GM21529 (cell line): ENCODE data around the gene NYNRIN.

Experiments
- ATAC-seq: cut with Tn5 transposase; IDR thresholded peaks from one replicate; pipeline ENCODE4 v1.9.1; 2021; ENCODE audit not compliant: unreplicated experiment

Gene NYNRIN

GRCh38 chr14:24430143-24430681 lies 31.4 kb downstream of the NYNRIN start:
- ATAC-seq: peak; percentile 58

DNA sequence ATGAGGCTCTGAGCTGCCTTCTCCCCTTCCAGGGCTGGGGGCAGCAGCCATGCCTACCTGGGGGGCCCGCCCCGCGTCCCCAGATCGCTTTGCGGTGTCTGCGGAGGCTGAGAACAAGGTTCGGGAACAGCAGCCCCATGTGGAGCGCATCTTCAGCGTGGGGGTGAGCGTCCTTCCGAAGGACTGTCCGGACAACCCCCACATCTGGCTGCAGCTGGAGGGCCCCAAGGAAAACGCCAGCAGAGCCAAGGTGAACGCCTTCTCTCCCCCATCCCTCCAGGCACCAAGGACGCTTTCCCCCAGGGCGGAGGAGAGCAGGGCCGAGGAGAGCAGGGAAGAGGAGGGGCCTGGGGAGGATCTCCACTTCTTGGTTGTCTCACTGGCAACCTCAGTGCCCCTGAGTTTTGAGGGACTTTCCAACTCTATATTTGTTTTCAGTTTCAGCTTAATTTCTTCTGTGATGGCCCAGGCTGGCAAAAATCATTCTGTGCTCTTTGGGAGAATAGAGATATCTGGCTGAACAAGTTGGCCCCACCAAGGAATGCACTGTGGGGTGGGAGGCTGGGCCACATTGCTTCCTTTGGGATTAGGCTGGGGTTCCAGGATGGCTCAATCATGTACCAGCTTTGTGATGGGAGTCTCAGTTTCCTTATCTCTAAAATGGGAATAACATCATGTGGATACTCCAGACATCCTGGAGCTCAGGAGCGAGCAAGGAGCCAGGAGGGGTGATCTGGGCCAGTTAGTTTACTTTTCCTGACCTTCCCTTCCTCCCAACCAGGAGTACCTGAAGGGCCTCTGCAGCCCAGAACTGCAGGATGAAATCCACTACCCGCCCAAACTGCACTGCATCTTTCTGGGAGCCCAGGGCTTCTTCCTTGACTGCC lies 32.1 kb downstream of the NYNRIN start:
- ATAC-seq: peak; percentile 41

GRCh38 chr14:24431569-24432258 lies 32.9 kb downstream of the NYNRIN start:
- peak; percentile 49 for ATAC-seq

DNA sequence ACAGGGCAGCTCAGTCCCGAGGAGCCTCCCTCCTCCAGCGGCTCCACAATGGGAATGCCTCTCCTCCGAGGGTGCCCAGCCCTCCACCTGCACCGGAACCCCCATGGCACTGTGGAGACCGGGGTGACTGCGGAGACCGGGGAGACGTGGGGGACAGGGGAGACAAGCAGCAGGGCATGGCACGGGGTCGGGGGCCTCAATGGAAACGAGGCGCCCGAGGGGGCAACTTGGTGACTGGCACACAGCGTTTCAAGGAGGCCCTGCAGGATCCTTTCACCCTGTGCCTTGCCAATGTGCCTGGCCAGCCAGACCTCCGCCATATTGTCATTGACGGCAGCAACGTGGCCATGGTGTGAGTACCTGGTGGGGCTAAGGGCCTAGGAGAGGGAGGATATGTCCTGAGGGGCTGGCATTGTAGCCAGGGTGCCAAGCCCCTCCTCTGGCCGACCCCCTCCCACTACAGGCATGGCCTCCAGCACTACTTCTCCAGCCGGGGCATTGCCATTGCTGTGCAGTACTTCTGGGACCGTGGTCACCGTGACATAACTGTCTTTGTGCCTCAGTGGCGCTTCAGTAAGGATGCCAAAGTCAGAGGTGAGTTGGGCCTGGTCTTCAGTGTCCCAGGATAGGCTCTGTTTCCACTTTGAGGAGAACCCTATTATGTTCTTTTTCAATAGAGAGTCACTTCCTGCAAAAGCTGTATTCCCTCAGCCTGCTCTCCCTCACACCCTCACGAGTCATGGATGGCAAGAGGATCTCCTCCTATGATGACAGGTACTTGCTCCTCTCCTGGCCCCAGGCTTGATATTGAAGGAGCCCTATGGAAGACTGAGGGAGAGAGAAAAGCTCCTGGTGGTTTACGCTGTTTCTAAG lies 33.7 kb downstream of the NYNRIN start:
- no peak for ATAC-seq

DNA sequence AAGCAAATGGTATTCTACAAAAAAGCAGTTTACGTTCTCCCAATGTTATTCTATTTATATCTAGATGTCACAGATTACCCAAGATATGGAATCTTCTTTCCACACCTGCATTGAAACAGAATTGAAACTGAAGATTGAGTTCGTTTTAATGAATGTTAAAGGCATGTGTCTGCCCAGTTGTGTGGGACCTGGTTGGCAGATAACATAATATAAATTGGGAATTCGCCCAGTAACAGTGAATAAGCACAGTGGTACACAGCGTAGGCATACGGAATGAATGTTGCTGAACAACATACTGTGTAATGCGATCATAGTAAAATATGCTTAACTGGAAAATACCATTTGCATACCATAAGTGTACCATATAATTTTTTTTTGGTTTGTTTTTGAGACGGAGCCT lies 35.2 kb downstream of the NYNRIN start:
- ATAC-seq: no peak

- no peak for ATAC-seq
These were observed 35.9 kb downstream of the NYNRIN start for GRCh38 chr14:24434676-24435075.

DNA sequence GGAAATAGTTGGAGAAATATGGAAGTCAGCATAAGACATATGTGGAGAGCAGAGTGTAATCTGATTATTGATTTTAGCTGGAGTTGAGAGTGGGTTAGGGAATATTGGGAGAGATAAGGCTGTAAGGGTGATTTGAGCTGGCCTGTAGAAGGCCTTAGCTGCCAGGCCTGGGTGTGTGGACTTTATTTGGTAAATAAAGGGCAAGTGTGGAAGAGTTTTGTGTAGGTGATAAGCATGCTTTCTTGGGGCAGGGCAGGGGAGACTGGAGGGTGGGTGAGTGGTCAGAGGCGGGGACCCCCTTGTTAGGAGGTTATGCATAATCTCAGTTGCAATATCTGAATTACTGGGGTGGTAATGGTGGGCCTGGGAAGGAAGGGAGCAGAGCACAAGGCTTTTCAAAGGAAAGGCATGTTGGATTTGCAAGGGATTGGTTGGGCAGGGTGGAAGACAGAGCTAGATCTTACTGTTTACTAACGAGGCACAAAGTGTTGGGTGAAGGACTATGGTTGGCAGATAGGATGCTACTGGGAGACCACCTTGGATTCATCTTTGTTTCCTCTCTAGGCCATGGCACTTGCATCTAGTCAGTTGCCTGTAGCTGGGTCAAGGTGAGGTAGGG lies 36.5 kb downstream of the NYNRIN start:
- ATAC-seq: no peak

GRCh38 chr14:24435998-24436354 lies 37.2 kb downstream of the NYNRIN start:
- no peak for ATAC-seq

- ATAC-seq: no peak
These were observed 37.7 kb downstream of the NYNRIN start for GRCh38 chr14:24436355-24437019.

DNA sequence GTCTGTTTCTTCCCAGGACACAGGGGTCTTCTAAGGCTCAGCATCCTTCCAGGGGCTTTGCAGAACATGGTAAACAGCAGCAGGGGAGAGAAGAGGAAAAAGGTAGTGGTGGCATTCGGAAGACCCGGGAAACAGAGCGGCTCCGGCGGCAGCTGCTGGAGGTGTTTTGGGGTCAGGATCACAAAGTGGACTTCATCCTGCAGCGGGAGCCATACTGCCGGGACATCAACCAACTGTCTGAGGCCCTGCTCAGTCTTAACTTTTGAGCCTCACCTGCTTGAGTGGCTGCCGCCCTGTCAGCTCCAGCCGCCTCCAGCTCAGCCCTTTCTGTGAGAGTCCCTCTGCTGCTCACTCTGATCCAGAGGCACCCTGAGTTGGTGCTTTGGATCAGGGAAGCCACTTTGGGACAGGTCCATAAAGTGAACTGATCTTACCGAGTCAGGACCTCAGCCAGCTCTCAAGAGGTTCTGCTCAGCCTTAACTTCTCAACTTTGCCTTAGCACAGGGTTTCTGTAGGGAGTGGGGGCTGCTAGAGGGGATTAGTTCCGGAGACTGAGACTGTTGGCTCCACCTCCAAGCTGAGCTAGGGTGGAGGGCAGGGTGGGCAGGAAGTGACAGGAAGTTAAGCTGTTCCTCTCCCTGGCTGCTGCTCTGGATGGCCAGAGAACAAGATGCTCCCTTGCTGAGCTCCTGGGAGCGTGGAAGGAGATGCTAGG lies 38.4 kb downstream of the NYNRIN start:
- ATAC-seq: no peak

DNA sequence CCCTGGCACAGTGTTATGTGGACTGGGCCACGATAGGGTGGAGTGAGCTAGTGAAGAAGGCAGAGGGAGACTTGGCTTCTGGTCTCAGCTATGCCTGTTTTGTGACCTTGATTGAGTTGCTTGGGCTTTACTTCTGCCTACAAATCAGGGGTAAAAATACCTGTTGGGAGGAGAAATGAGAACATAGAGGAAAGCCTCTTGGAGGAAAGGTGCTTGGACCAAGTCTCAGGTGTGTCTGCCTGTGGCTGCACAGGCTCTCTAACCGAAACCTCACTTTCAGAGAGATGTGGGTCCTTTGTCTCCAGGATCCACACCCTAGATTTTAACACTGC lies 38.9 kb downstream of the NYNRIN start:
- no peak for ATAC-seq

DNA sequence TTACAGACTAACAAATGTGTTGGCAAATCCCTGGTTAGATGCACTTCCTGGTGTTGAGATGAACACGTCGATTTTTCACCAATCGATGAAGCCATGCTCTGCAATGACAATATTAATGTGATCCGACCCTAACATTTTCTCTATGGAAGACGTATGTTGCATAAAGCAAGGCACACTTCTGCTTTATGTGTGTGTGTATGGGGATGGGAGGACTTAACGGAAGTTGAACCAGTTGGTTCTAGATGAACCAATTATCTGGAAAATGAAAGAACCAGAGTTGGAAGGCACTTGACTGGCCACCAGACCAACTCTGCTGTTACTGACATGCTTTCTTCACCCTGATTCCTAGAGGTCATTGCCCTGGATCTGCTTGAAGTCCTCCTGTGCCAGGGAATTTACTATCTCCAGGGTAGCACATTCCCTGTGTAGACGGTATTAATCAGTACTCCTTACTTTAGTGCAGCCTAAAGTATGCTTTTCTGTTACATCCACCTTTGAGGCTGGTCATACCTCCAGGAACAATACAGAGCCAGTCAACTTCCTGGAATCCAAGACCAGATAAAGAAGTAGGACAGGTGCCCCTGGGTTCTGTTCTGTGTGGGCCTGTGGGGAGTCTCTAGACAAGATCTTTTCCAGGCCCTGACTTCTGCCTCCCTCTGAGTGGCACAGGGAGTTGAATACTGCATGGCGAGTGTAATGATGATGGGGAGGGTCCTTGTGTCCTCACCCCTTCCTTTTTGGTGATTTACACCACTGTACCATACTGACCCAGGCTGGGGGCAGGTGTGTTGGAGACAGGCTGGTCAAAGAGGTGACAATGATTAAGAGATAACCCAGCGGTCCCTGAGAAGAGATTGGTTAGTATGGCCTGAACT lies 39.7 kb downstream of the NYNRIN start:
- no peak for ATAC-seq

DNA sequence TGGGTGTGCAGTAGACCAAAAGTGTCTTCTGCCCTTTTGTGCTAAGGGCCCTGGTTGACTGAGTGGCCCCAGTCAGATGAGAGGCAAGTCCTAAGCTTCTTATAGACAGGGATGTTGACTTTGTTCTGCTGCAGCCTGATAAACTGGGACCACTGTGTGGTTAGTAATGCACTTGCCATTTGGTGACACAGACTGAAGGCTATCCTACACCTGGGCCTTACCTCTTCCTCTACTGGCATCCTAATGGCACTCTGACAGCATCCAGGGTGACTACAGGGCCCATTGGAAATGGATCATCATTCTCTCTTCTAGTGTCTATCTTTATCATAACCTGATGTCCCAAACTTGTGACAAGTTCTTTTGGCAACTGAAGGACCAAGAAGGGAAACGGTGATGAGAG lies 40.5 kb downstream of the NYNRIN start:
- ATAC-seq: no peak

GRCh38 chr14:24439830-24440605 lies 41.2 kb downstream of the NYNRIN start:
- ATAC-seq: no peak

DNA sequence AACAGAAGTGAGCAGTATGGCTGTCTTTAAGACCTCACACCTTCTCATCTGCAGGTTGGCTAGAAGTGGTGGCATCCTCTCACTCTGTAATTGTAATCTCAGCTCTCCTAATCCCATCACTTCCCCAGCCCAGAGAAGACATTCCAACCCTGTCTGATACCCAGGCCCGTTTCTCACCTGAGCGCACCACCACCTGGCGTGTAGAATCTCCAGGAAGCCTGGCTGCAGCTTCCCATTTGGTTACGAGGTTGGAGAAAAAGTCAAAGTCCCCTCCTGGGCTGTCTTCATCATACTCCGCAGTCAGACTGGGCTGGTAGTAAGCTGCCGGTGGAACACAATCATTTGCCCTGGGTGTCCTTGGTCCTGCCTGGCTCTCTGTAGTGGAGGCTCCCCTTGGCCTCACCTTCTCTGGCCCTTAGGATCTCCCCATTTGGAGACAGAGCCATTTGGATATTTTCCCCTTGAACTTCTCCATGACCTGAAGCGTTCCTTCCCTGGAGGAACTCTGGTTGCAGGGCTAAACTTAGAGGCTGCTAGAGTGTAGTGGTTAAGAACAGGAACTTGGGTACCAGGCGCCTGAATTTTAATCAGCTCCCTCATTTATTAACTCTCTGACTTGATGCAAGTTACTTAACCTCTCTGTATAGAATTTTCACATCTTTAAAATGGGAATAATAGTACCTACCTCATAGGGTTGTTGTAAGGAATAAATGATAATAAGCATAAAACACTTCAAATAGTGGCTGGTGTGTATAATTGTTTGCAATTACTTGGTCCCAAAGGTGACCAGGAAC lies 42.0 kb downstream of the NYNRIN start:
- ATAC-seq: no peak

DNA sequence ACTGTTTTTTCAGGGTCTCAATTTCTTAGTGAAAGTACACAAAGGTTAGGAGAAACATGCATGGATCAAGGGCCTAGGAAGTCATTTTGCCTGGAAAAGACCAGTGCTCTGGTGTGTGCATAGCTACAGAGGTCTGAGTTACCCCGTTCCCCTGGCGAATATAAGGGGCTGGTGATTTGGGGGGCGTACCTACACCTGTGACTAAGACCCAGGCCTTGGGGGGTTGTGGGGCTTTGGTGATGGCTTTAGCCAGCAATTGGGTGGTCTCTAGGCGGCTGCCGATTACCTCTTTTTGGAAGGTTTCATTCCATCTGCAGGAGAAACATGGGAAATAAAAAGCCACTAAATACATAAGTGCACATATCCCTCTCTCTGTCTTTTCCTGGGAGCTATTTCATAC lies 42.7 kb downstream of the NYNRIN start:
- ATAC-seq: no peak

DNA sequence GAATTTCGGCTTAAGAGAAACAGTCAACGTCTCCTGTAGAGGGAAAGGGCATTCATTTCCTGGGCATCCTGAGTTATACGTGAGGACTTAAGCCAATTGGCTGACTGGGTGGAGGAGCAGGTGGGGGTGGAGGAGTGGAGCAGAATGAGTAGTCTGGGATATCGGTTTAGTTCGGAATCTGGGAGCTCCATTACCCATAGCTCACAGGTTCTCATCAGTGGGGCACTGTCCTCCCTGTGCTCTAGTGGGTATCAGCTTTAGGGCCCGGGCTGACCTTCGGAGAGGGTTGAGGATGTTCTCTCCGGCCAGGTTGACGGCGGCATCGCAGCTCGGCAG lies 43.1 kb downstream of the NYNRIN start:
- ATAC-seq: no peak
